ENCODE results near the gene FOXI1.

DNA sequence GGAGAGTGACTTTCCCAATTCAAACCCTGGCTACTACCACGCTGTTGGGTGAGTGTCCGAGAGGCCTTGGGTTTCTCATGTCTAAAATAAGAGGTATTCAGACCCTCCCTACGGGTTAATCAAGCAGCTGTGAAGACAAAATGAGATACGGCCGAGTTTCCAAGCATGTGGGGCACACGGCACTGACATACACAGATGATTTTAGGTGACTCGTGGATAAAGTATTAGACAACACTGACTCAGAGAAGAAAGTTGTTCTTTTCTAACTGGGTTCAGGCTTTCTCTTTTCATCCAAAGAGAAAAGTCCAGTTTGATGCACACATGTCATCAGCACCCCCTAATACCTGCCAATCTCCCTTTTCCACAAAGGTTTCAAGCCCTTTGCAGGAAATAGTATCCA, 15.6 kb downstream of the FOXI1 start:
- TF ChIP-seq TAF1 (IDR thresholded peaks at IDR 0.05; ENCODE audit: borderline replicate concordance, low read depth, low read length) = no peak
- no peak for TF ChIP-seq POLR2A (IDR thresholded peaks at IDR 0.05; ENCODE audit: low read depth, low read length)
- no peak for TF ChIP-seq POLR2AphosphoS5 (IDR thresholded peaks at IDR 0.05; ENCODE audit: low read depth, low read length)

Measured in GM12892 (cell line).